HEK293 (cell line): ENCODE measurements around the gene NFATC1.

ENCODE experiments used
- SETDB1 ChIP-seq: IDR thresholded peaks from one replicate; pipeline ENCODE4 v1.6.1; 2017; ENCODE audit warnings: mild to moderate bottlenecking, low read length, moderate library complexity, mixed read lengths; ENCODE audit not compliant: insufficient read length
- SP2 ChIP-seq: fragments of 450-650 bp; formaldehyde crosslinking; IDR thresholded peaks from 2 replicates; pipeline ENCODE4 v1.5.1; 2016; ENCODE audit warnings: missing biosample characterization, missing genetic modification characterization
- ZBTB21 ChIP-seq: fragments of 450-650 bp; formaldehyde crosslinking; IDR thresholded peaks from 2 replicates; pipeline ENCODE4 v1.5.1; 2017; ENCODE audit warnings: missing biosample characterization, missing genetic modification characterization
- ZNF121 ChIP-seq: fragments of 450-650 bp; formaldehyde crosslinking; IDR thresholded peaks from 2 replicates; pipeline ENCODE4 v1.5.1; 2016; ENCODE audit warnings: missing biosample characterization, missing genetic modification characterization
- ZNF24 ChIP-seq: fragments of 450-650 bp; formaldehyde crosslinking; IDR thresholded peaks from 2 replicates; pipeline ENCODE4 v1.5.1; 2016; ENCODE audit warnings: missing biosample characterization, missing genetic modification characterization
- ZNF48 ChIP-seq: fragments of 450-650 bp; formaldehyde crosslinking; IDR thresholded peaks from 2 replicates; pipeline ENCODE4 v1.5.1; 2016; ENCODE audit warnings: missing biosample characterization, missing genetic modification characterization
- ZNF501 ChIP-seq: fragments of 450-650 bp; formaldehyde crosslinking; IDR thresholded peaks from 2 replicates; pipeline ENCODE4 v1.5.1; 2016; ENCODE audit warnings: missing biosample characterization, missing genetic modification characterization
- ZNF707 ChIP-seq: fragments of 450-650 bp; formaldehyde crosslinking; IDR thresholded peaks from 2 replicates; pipeline ENCODE4 v1.5.1; 2016; ENCODE audit warnings: missing biosample characterization, missing genetic modification characterization
- ZNF747 ChIP-seq: fragments of 450-650 bp; formaldehyde crosslinking; IDR thresholded peaks from 2 replicates; pipeline ENCODE4 v1.5.1; 2016; ENCODE audit warnings: missing biosample characterization, missing genetic modification characterization
- ZSCAN30 ChIP-seq: fragments of 450-650 bp; IDR thresholded peaks from 2 replicates; pipeline ENCODE4 v1.5.1; 2018; ENCODE audit warnings: missing biosample characterization, mild to moderate bottlenecking, missing genetic modification characterization, moderate library complexity
- TF ChIP-seq, protein P1 (sequence below): IDR thresholded peaks from 2 replicates; pipeline ENCODE4 v1.6.1; 2011; ENCODE audit warnings: mild to moderate bottlenecking, low read depth, low read length, borderline replicate concordance
- TF ChIP-seq, protein P2 (sequence below): fragments of 450-650 bp; formaldehyde crosslinking; IDR thresholded peaks from 2 replicates; pipeline ENCODE4 v1.5.1; 2017; ENCODE audit warnings: missing biosample characterization, missing genetic modification characterization
- TF ChIP-seq, protein P3 (sequence below): fragments of 450-650 bp; formaldehyde crosslinking; IDR thresholded peaks from 2 replicates; pipeline ENCODE4 v1.5.1; 2016; ENCODE audit warnings: missing biosample characterization, missing genetic modification characterization
- TF ChIP-seq, protein P4 (sequence below): fragments of 450-650 bp; formaldehyde crosslinking; conservative IDR thresholded peaks from 2 replicates; pipeline ENCODE4 v1.5.1; 2016; ENCODE audit warnings: low read depth, missing biosample characterization, missing genetic modification characterization

DNA sequence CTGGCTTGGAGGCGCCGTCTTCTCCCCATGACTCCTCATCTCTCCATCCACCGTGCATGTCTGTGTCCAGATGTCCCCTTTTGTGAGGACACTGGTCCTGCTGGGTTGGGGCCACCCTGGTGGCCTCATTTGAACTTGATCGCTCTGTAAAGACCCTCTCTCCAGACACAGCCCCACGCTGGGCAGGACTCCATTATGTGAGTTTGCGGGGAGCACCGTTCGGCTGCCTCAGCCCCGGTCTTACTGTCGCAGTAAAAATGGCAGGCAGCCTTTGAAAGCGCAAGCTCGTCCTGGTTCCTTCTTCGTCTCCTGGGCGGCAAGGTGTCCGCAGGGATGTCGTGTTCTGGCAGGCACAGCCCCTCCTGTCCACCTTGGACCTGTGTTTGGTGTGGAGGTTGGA lies 17.7 kb downstream of the NFATC1 start:
- TF ChIP-seq ZNF707 (tag by site-specific recombination) (no peak), ZNF48 (tag by site-specific recombination) (no peak), ZNF501 (tag by site-specific recombination) (no peak), ZSCAN30 (tag by site-specific recombination) (no peak), SP2 (tag by site-specific recombination) (no peak), SETDB1 (no peak), ZNF24 (tag by site-specific recombination) (no peak), ZBTB21 (no peak), ZNF747 (no peak), ZNF121 (tag by site-specific recombination) (no peak)
- TF ChIP-seq, protein P1, sequence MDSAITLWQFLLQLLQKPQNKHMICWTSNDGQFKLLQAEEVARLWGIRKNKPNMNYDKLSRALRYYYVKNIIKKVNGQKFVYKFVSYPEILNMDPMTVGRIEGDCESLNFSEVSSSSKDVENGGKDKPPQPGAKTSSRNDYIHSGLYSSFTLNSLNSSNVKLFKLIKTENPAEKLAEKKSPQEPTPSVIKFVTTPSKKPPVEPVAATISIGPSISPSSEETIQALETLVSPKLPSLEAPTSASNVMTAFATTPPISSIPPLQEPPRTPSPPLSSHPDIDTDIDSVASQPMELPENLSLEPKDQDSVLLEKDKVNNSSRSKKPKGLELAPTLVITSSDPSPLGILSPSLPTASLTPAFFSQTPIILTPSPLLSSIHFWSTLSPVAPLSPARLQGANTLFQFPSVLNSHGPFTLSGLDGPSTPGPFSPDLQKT: no peak
- TF ChIP-seq, protein P2, sequence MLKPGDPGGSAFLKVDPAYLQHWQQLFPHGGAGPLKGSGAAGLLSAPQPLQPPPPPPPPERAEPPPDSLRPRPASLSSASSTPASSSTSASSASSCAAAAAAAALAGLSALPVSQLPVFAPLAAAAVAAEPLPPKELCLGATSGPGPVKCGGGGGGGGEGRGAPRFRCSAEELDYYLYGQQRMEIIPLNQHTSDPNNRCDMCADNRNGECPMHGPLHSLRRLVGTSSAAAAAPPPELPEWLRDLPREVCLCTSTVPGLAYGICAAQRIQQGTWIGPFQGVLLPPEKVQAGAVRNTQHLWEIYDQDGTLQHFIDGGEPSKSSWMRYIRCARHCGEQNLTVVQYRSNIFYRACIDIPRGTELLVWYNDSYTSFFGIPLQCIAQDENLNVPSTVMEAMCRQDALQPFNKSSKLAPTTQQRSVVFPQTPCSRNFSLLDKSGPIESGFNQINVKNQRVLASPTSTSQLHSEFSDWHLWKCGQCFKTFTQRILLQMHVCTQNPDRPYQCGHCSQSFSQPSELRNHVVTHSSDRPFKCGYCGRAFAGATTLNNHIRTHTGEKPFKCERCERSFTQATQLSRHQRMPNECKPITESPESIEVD (tag by site-specific recombination): no peak
- TF ChIP-seq, protein P3, sequence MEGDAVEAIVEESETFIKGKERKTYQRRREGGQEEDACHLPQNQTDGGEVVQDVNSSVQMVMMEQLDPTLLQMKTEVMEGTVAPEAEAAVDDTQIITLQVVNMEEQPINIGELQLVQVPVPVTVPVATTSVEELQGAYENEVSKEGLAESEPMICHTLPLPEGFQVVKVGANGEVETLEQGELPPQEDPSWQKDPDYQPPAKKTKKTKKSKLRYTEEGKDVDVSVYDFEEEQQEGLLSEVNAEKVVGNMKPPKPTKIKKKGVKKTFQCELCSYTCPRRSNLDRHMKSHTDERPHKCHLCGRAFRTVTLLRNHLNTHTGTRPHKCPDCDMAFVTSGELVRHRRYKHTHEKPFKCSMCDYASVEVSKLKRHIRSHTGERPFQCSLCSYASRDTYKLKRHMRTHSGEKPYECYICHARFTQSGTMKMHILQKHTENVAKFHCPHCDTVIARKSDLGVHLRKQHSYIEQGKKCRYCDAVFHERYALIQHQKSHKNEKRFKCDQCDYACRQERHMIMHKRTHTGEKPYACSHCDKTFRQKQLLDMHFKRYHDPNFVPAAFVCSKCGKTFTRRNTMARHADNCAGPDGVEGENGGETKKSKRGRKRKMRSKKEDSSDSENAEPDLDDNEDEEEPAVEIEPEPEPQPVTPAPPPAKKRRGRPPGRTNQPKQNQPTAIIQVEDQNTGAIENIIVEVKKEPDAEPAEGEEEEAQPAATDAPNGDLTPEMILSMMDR (tag by site-specific recombination): no peak
- TF ChIP-seq, protein P4, sequence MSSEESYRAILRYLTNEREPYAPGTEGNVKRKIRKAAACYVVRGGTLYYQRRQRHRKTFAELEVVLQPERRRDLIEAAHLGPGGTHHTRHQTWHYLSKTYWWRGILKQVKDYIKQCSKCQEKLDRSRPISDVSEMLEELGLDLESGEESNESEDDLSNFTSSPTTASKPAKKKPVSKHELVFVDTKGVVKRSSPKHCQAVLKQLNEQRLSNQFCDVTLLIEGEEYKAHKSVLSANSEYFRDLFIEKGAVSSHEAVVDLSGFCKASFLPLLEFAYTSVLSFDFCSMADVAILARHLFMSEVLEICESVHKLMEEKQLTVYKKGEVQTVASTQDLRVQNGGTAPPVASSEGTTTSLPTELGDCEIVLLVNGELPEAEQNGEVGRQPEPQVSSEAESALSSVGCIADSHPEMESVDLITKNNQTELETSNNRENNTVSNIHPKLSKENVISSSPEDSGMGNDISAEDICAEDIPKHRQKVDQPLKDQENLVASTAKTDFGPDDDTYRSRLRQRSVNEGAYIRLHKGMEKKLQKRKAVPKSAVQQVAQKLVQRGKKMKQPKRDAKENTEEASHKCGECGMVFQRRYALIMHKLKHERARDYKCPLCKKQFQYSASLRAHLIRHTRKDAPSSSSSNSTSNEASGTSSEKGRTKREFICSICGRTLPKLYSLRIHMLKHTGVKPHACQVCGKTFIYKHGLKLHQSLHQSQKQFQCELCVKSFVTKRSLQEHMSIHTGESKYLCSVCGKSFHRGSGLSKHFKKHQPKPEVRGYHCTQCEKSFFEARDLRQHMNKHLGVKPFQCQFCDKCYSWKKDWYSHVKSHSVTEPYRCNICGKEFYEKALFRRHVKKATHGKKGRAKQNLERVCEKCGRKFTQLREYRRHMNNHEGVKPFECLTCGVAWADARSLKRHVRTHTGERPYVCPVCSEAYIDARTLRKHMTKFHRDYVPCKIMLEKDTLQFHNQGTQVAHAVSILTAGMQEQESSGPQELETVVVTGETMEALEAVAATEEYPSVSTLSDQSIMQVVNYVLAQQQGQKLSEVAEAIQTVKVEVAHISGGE (tag by site-specific recombination): no peak
